Spinal cord (tissue), 10 donors: ENCODE measurements around the gene TOM1L2. TPM values are rescaled to one million over a fixed set of nuclear protein-coding genes. Genes with fewer than 3 reads are reported as not detected.

Source experiments
- DNase-seq, 6 donors: peaks; one replicate each; pipeline versions ENCODE4 v3.0.0 to v3.0.0-alpha.2; 2013 to 2015; ENCODE audit warnings: low spot score in 6 of 6, low read depth in 4 of 6
- H3K27ac ChIP-seq: one replicate; pipeline ENCODE4 v1.5.1; 2013; ENCODE audit warnings: low read depth, low read length, control low read depth
- H3K27me3 ChIP-seq: one replicate; pipeline ENCODE4 v1.6.1; 2013; ENCODE audit warnings: low read length; ENCODE audit not compliant: control insufficient read depth, insufficient read depth
- H3K36me3 ChIP-seq: one replicate; pipeline ENCODE4 v1.6.1; 2013; ENCODE audit warnings: low read length; ENCODE audit not compliant: control insufficient read depth, insufficient read depth
- H3K4me1 ChIP-seq: one replicate; pipeline ENCODE4 v1.6.1; 2013; ENCODE audit warnings: low read length; ENCODE audit not compliant: control insufficient read depth, insufficient read depth
- H3K4me3 ChIP-seq: one replicate; pipeline ENCODE4 v1.5.1; 2013; ENCODE audit warnings: low read depth, low read length, control low read depth
- H3K9me3 ChIP-seq: one replicate; pipeline ENCODE4 v1.6.1; 2013; ENCODE audit warnings: low read length; ENCODE audit not compliant: control insufficient read depth, insufficient read depth
- WGBS: methylation state at CpG from one replicate; pipeline ENCODE4 v1.1.5; 2013; ENCODE audit warnings: missing lambda C conversion rate; ENCODE audit not compliant: insufficient coverage; 5-methylcytosine and 5-hydroxymethylcytosine counted together
- polyA plus RNA-seq, 2 donors: library from polyadenylated mRNA; unstranded; fragments of 120-200 nt; gene quantifications; one replicate each; pipeline ENCODE4 v1.2.1, GENCODE V29; 2013; ENCODE audit not compliant: insufficient read length in 2 of 2
- total RNA-seq, 2 donors: library from RNA; depleted of rRNA in 1 of 2; stranded (reverse); fragments of 120-200 nt in 1 of 2; fragments of >200 nt in 1 of 2; gene quantifications; one replicate each; pipeline versions ENCODE4 v1.2.3 to v1.2.4, GENCODE V29; 2013 to 2014
- donor health status: healthy.

Gene TOM1L2
- total and polyA plus RNA-seq, 4 donors, result 44.3 to 121 (median 75.7) TPM

GRCh38 chr17:17988427-17988945, 16.3 kb upstream of the TOM1L2 start:
- Histone ChIP-seq H3K27ac (no peak overlapping the region), H3K27me3 (no peaks in the 10 kb centered on the region), H3K36me3 (peaks cover 20% of the 10 kb centered on the region), H3K4me1 (no peaks in the 10 kb centered on the region), H3K9me3 (no peaks in the 10 kb centered on the region), H3K4me3 (no peak overlapping the region)
- WGBS, result 84% methylated on average over 7 of the region's 7 CpGs
- DNase-seq, result no peak

- no peak for DNase-seq
- peaks cover 20% of the 10 kb centered on the region for H3K36me3 ChIP-seq
- H3K4me1 ChIP-seq, result no peaks in the 10 kb centered on the region
- H3K27ac ChIP-seq, result no peak overlapping the region
- WGBS, result 81% methylated on average over 8 of the region's 14 CpGs
- H3K9me3 ChIP-seq, result no peaks in the 10 kb centered on the region
- no peak overlapping the region for H3K4me3 ChIP-seq
- H3K27me3 ChIP-seq, result no peaks in the 10 kb centered on the region
These were observed 15.7 kb upstream of the TOM1L2 start for GRCh38 chr17:17987901-17988300.

- no CpG with 5 or more reads among the region's 7 CpGs for WGBS
- H3K9me3 ChIP-seq, result no peaks in the 10 kb centered on the region
- no peak overlapping the region for H3K27ac ChIP-seq
These were observed 15.1 kb upstream of the TOM1L2 start for GRCh38 chr17:17987187-17987896.

GRCh38 chr17:17985555-17985954, 13.4 kb upstream of the TOM1L2 start:
- H3K36me3 ChIP-seq, result peaks cover 24% of the 10 kb centered on the region
- H3K27ac ChIP-seq, result no peak overlapping the region
- 95% methylated on average over 3 of the region's 3 CpGs for WGBS
- H3K9me3 ChIP-seq, result no peaks in the 10 kb centered on the region
- peaks cover 4% of the 10 kb centered on the region for H3K4me1 ChIP-seq
- H3K4me3 ChIP-seq, result no peak overlapping the region
- no peak for DNase-seq
- no peaks in the 10 kb centered on the region for H3K27me3 ChIP-seq

More at GRCh38 chr17:17987187-17987896, 15.1 kb upstream of the TOM1L2 start:
- H3K4me1 ChIP-seq, result no peaks in the 10 kb centered on the region
- no peak overlapping the region for H3K4me3 ChIP-seq
- H3K27me3 ChIP-seq, result no peaks in the 10 kb centered on the region
- H3K36me3 ChIP-seq, result peaks cover 20% of the 10 kb centered on the region
- no peak for DNase-seq

GRCh38 chr17:17985153-17985552, 13.0 kb upstream of the TOM1L2 start:
- WGBS, result 75% methylated on average over 1 of the region's 2 CpGs
- Histone ChIP-seq H3K27me3 (no peaks in the 10 kb centered on the region), H3K27ac (no peak overlapping the region), H3K4me3 (no peak overlapping the region), H3K36me3 (peaks cover 24% of the 10 kb centered on the region), H3K9me3 (no peaks in the 10 kb centered on the region), H3K4me1 (peaks cover 4% of the 10 kb centered on the region)
- no peak for DNase-seq

GRCh38 chr17:17983776-17984175, 11.6 kb upstream of the TOM1L2 start:
- Histone ChIP-seq H3K9me3 (no peaks in the 10 kb centered on the region), H3K4me3 (no peak overlapping the region), H3K27ac (no peak overlapping the region), H3K27me3 (no peaks in the 10 kb centered on the region), H3K4me1 (peaks cover 4% of the 10 kb centered on the region), H3K36me3 (peaks cover 22% of the 10 kb centered on the region)
- no peak for DNase-seq
- WGBS, result 88% methylated on average over 6 of the region's 6 CpGs

- H3K4me1 ChIP-seq, result peaks cover 7% of the 10 kb centered on the region
- H3K4me3 ChIP-seq, result no peak overlapping the region
- H3K9me3 ChIP-seq, result no peaks in the 10 kb centered on the region
- DNase-seq, result no peak
- H3K36me3 ChIP-seq, result peaks cover 21% of the 10 kb centered on the region
- no peaks in the 10 kb centered on the region for H3K27me3 ChIP-seq
- H3K27ac ChIP-seq, result no peak overlapping the region
- 81% methylated on average over 6 of the region's 6 CpGs for WGBS
These were observed 11.2 kb upstream of the TOM1L2 start for GRCh38 chr17:17983376-17983775.

- H3K4me1 ChIP-seq, result peaks cover 10% of the 10 kb centered on the region
- WGBS, result 86% methylated on average over 1 of the region's 9 CpGs
- DNase-seq, result no peak
These were observed 10.6 kb upstream of the TOM1L2 start for GRCh38 chr17:17982801-17983200.

GRCh38 chr17:17981330-17981729, 9.1 kb upstream of the TOM1L2 start:
- DNase-seq, result no peak
- Histone ChIP-seq H3K9me3 (no peaks in the 10 kb centered on the region), H3K4me1 (peaks cover 10% of the 10 kb centered on the region), H3K27ac (no peak overlapping the region), H3K4me3 (no peak overlapping the region), H3K36me3 (peaks cover 27% of the 10 kb centered on the region), H3K27me3 (no peaks in the 10 kb centered on the region)
- WGBS, result 77% methylated on average over 7 of the region's 9 CpGs

More at GRCh38 chr17:17982801-17983200, 10.6 kb upstream of the TOM1L2 start:
- peaks cover 21% of the 10 kb centered on the region for H3K36me3 ChIP-seq
- H3K4me3 ChIP-seq, result no peak overlapping the region
- H3K9me3 ChIP-seq, result no peaks in the 10 kb centered on the region
- H3K27me3 ChIP-seq, result no peaks in the 10 kb centered on the region
- no peak overlapping the region for H3K27ac ChIP-seq

GRCh38 chr17:17979778-17980177, 7.6 kb upstream of the TOM1L2 start:
- H3K4me1 ChIP-seq, result peaks cover 10% of the 10 kb centered on the region
- no peak overlapping the region for H3K27ac ChIP-seq
- 81% methylated on average over 2 of the region's 3 CpGs for WGBS
- no peaks in the 10 kb centered on the region for H3K27me3 ChIP-seq
- H3K9me3 ChIP-seq, result no peaks in the 10 kb centered on the region
- DNase-seq, result no peak
- no peak overlapping the region for H3K4me3 ChIP-seq
- H3K36me3 ChIP-seq, result peaks cover 21% of the 10 kb centered on the region
